Activated CD8-positive, alpha-beta memory T cell treated with anti-CD3 and anti-CD28 coated beads, Interleukin-2, amount 50 U/mL, for 1 hour (primary cell): ENCODE data around the gene PGA5.

Experiments
- DNase-seq: peaks from one replicate; pipeline ENCODE4 v3.0.0-alpha.2; 2020; ENCODE audit errors: extremely low read depth

The PGA5 gene

GRCh38 chr11:61294717-61295595 is 54.0 kb downstream of the PGA5 start, which contains the start of gene VWCE:
Gene VWCE, minus strand, starts transcription at chr11:61295316. Its CDS starts 279 bp downstream, at chr11:61295037.
- peak; percentile 17 for DNase-seq

GRCh38 chr11:61295596-61295926 is 54.6 kb downstream of the PGA5 start:
- DNase-seq: no peak

- no peak for DNase-seq
These were observed 56.4 kb downstream of the PGA5 start for GRCh38 chr11:61297341-61297740.

GRCh38 chr11:61297746-61298145 is 56.8 kb downstream of the PGA5 start:
- no peak for DNase-seq

GRCh38 chr11:61298663-61299244 is 57.8 kb downstream of the PGA5 start:
- DNase-seq: no peak
